MM.1S (cell line): Measurements from ENCODE around the gene PPME1.

ENCODE experiments used
- CTCF ChIP-seq: fragments of 300-600 bp; sonication (generic); IDR thresholded peaks from 2 replicates; pipeline ENCODE4 v1.5.1; 2016; ENCODE audit warnings: antibody characterized with exemption, low read length, mixed read lengths
- EZH2phosphoT487 ChIP-seq: fragments of 300-600 bp; sonication (generic); IDR thresholded peaks from 2 replicates; pipeline ENCODE4 v1.6.1; 2018; ENCODE audit warnings: antibody characterized with exemption, low read length

GRCh38 chr11:74237541-74237940, 66.5 kb downstream of the PPME1 start:
- TF ChIP-seq CTCF (no peak), EZH2phosphoT487 (no peak)
